SH-SY5Y (cell line): ENCODE measurements around the gene COL8A1.

Experiments used
- GATA2 ChIP-seq: IDR thresholded peaks from 2 replicates; pipeline ENCODE4 v1.6.1; 2011; ENCODE audit warnings: mild to moderate bottlenecking, low read depth, low read length
- GATA3 ChIP-seq: IDR thresholded peaks from 2 replicates; pipeline ENCODE4 v1.6.1; 2011; ENCODE audit warnings: low read depth, mild to moderate bottlenecking, low read length, moderate library complexity

DNA sequence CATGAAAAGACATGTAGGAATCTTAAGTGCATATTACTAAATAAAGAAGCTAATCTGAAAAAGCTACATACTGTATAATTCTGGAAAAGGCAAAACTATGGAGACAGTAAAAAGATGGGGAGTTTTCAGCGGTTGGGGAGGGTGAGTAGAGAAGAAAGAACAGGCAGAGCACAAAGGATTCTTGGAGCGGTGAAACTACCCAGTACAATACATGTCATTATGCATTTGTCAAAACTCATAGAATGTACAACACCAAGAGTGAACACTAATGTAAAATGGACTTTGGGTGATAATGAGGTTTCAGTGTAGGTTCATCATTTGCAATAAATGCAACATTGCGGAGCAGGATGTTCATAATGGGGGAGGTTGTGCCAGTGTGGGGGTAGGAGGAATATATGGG is 133.8 kb downstream of the COL8A1 start:
- TF ChIP-seq GATA2, result no peak
- TF ChIP-seq GATA3, result no peak
